ENCODE measurements around the gene SEC31A.
"Not testable (repeated sequence)": the region's sequence is repeated elsewhere in the genome, so short reads cannot be mapped to it uniquely, and the experiment has no call there.

Gene SEC31A

GRCh38 chr4:82850684-82851083 lies 40.3 kb downstream of the SEC31A start:
- no peak overlapping the region for H3K27ac ChIP-seq
- no peak for TF ChIP-seq CTCF (conservative IDR thresholded peaks at IDR 0.05)

DNA sequence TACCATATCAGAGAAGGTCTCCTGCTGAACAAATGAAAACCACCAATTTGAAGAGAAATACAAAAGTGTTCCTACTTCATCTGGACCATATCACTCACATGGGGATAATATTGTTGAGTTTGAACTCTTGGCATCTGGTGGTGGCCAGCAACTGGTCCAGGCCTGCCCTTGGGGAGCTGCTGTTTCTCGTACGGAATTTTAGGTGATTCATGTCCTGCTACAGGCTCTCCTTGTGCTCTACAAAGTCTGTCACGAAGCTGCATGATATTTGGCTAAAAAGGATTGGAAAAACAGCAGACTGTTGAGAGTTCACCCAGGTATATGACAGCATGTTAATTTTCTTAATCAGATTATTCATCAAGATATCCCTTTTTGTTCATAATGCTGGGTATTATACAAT lies 42.2 kb downstream of the SEC31A start:
- TF ChIP-seq CTCF (conservative IDR thresholded peaks at IDR 0.05), result no peak
- H3K27ac ChIP-seq, result no peak overlapping the region

DNA sequence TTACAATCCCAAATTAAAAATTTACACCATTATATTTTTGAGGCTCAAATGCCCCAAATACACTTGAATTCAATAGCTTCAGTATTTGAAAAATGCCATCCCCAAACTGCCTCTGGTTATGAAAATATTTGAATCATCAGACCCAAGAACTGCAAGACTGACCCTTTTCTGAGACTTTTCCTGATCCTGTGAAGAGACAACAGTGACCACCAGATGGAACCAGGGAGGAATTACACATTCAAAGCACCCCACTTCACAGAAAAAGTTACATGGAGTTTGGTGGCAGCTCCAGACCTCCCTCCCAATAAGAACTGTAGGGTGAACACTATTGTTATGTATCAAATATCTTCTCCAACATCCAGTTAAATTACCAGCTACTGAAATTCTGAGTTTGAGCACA lies 48.4 kb downstream of the SEC31A start:
- no peak overlapping the region for H3K27ac ChIP-seq
- peak; percentile 49 for TF ChIP-seq CTCF (conservative IDR thresholded peaks at IDR 0.05)

DNA sequence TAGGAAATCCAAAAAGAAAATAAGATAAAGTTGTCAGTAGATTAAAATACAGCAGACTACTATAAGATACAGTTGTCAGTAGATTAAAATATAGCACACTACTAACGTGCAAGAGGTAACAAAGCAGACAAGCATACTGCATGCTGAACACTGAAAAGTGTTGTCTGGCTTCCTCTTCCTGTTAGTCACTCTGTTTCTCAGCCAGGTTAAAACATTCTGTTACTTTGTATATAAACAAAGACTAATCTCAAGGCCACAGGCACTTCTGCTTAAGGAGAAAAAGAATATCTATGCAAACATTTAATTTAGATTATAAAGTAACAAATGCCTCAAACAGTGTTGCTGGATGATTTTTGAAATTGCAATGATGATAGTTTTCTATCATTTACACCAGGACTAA lies 51.3 kb downstream of the SEC31A start:
- TF ChIP-seq CTCF (conservative IDR thresholded peaks at IDR 0.05), result no peak
- no peak overlapping the region for H3K27ac ChIP-seq

GRCh38 chr4:82833696-82834313 lies 57.1 kb downstream of the SEC31A start:
- no peak overlapping the region for H3K27ac ChIP-seq
- no peak for TF ChIP-seq CTCF (conservative IDR thresholded peaks at IDR 0.05)

GRCh38 chr4:82833060-82833459 lies 57.9 kb downstream of the SEC31A start:
- H3K27ac ChIP-seq, result not testable (repeated sequence)

- H3K27ac ChIP-seq, result no peak overlapping the region
- TF ChIP-seq CTCF (conservative IDR thresholded peaks at IDR 0.05), result no peak
Observed at GRCh38 chr4:82825425-82825824, 65.5 kb downstream of the SEC31A start.

- TF ChIP-seq CTCF (conservative IDR thresholded peaks at IDR 0.05), result no peak
- no peak overlapping the region for H3K27ac ChIP-seq
Observed at GRCh38 chr4:82823062-82823461, 67.9 kb downstream of the SEC31A start.
